Liver (tissue), 9 donors: ENCODE data around the gene PLCG2. TPM values are rescaled to one million over a fixed set of nuclear protein-coding genes. Genes with fewer than 3 reads are reported as not detected.

Source experiments
- DNase-seq: peaks from one replicate; pipeline ENCODE4 v3.0.0-alpha.2; 2017; ENCODE audit warnings: low spot score
- H3K27ac ChIP-seq, 2 donors: one replicate each; pipeline ENCODE4 v1.7.0; 2013; ENCODE audit warnings: inconsistent platforms in 2 of 2, low read length in 2 of 2, control low read depth in 1 of 2, low read depth in 1 of 2, mild to moderate bottlenecking in 1 of 2
- H3K27me3 ChIP-seq, 4 donors: one replicate each; pipeline versions ENCODE4 v1.6.1 to v1.7.0; 2013; ENCODE audit warnings: low read length in 3 of 4, inconsistent platforms in 1 of 4, mild to moderate bottlenecking in 1 of 4, moderate library complexity in 1 of 4; ENCODE audit not compliant: control insufficient read depth in 4 of 4, insufficient read depth in 4 of 4
- H3K36me3 ChIP-seq, 4 donors: one replicate each; pipeline versions ENCODE4 v1.6.1 to v1.7.0; 2013; ENCODE audit warnings: low read length in 3 of 4, mild to moderate bottlenecking in 3 of 4, low read depth in 1 of 4, moderate library complexity in 1 of 4; ENCODE audit not compliant: control insufficient read depth in 4 of 4, insufficient read depth in 3 of 4
- H3K4me1 ChIP-seq, 4 donors: one replicate each; pipeline versions ENCODE4 v1.6.1 to v1.7.0; 2013; ENCODE audit warnings: low read length in 3 of 4, mild to moderate bottlenecking in 3 of 4, moderate library complexity in 1 of 4; ENCODE audit not compliant: control insufficient read depth in 4 of 4, insufficient read depth in 4 of 4
- H3K4me3 ChIP-seq, 3 donors: one replicate each; pipeline versions ENCODE4 v1.6.1 to v1.7.0; 2013; ENCODE audit warnings: low read length in 3 of 3, control low read depth in 1 of 3, low read depth in 1 of 3, mild to moderate bottlenecking in 1 of 3
- H3K9ac ChIP-seq, 2 donors: one replicate each; pipeline ENCODE4 v1.7.0; 2013; ENCODE audit warnings: low read length in 2 of 2, mild to moderate bottlenecking in 2 of 2, moderate library complexity in 2 of 2, control low read depth in 1 of 2, low read depth in 1 of 2
- H3K9me3 ChIP-seq, 4 donors: one replicate each; pipeline versions ENCODE4 v1.6.1 to v1.7.0; 2013; ENCODE audit warnings: low read length in 3 of 4; ENCODE audit not compliant: control insufficient read depth in 4 of 4
- EGR1 ChIP-seq, 2 donors: IDR thresholded peaks; 2 replicates each; pipeline ENCODE4 v1.6.1; 2016 to 2018; ENCODE audit warnings: antibody characterized with exemption in 2 of 2, low read depth in 2 of 2
- FOXA1 ChIP-seq: IDR thresholded peaks from 2 replicates; pipeline ENCODE4 v1.6.1; 2016; ENCODE audit warnings: antibody characterized with exemption
- FOXA2 ChIP-seq: IDR thresholded peaks from 2 replicates; pipeline ENCODE4 v1.6.1; 2016; ENCODE audit warnings: antibody characterized with exemption
- GABPA ChIP-seq, 2 donors: IDR thresholded peaks in 1 of 2; conservative IDR thresholded peaks in 1 of 2; 2 replicates each; pipeline ENCODE4 v1.6.1; 2016; ENCODE audit warnings: antibody characterized with exemption in 2 of 2, mild to moderate bottlenecking in 1 of 2, moderate library complexity in 1 of 2
- HNF4A ChIP-seq, 2 donors: conservative IDR thresholded peaks; 2 replicates each; pipeline ENCODE4 v1.6.1; 2016; ENCODE audit warnings: antibody characterized with exemption in 2 of 2, mild to moderate bottlenecking in 2 of 2
- HNF4G ChIP-seq: IDR thresholded peaks from 2 replicates; pipeline ENCODE4 v1.6.1; 2016; ENCODE audit warnings: antibody characterized with exemption
- JUND ChIP-seq, 2 donors: IDR thresholded peaks; 2 replicates each; pipeline ENCODE4 v1.6.1; 2016; ENCODE audit warnings: antibody characterized with exemption in 2 of 2
- NR2F2 ChIP-seq: IDR thresholded peaks from 2 replicates; pipeline ENCODE4 v1.6.1; 2016; ENCODE audit warnings: antibody characterized with exemption
- RAD21 ChIP-seq, 2 donors: IDR thresholded peaks; 2 replicates each; pipeline ENCODE4 v1.6.1; 2016; ENCODE audit warnings: antibody characterized with exemption in 2 of 2, mild to moderate bottlenecking in 2 of 2
- RXRA ChIP-seq, 2 donors: IDR thresholded peaks; 2 replicates each; pipeline ENCODE4 v1.6.1; 2017 to 2018; ENCODE audit warnings: antibody characterized with exemption in 2 of 2, mild to moderate bottlenecking in 1 of 2
- SP1 ChIP-seq: IDR thresholded peaks from 2 replicates; pipeline ENCODE4 v1.6.1; 2018; ENCODE audit warnings: antibody characterized with exemption, mild to moderate bottlenecking
- TAF1 ChIP-seq: conservative IDR thresholded peaks from 2 replicates; pipeline ENCODE4 v1.6.1; 2016; ENCODE audit warnings: antibody characterized with exemption, mild to moderate bottlenecking
- YY1 ChIP-seq: IDR thresholded peaks from 2 replicates; pipeline ENCODE4 v1.6.1; 2016; ENCODE audit warnings: antibody characterized with exemption, mild to moderate bottlenecking
- WGBS: extraction: QIAGEN DNeasy Blood & Tissue Kit; methylation state at CpG from one replicate; pipeline ENCODE4 v1.1.7; 2013; 5-methylcytosine and 5-hydroxymethylcytosine counted together
- polyA plus RNA-seq, 2 donors: library from polyadenylated mRNA; stranded (reverse) in 1 of 2; unstranded in 1 of 2; fragments of 200-250 nt in 1 of 2; fragments of >200 nt in 1 of 2; fragmentation: Nextera tagmentation in 1 of 2; extraction: Ambion mirVana in 1 of 2; gene quantifications; one replicate each; pipeline versions ENCODE4 v1.2.1 to v1.2.3, GENCODE V29; 2013 to 2015
- total RNA-seq, 2 donors: library from RNA; depleted of rRNA; stranded (reverse); fragments of >200 nt; gene quantifications; one replicate each; pipeline ENCODE4 v1.2.3, GENCODE V29; 2014
- TF ChIP-seq, protein P1 (sequence below): IDR thresholded peaks from 2 replicates; pipeline ENCODE4 v1.6.1; 2016; ENCODE audit warnings: antibody characterized with exemption, mild to moderate bottlenecking
- TF ChIP-seq, protein P2 (sequence below): IDR thresholded peaks from 2 replicates; pipeline ENCODE4 v1.6.1; 2016; ENCODE audit warnings: antibody characterized with exemption
- TF ChIP-seq, protein P3 (sequence below): IDR thresholded peaks from 2 replicates; pipeline ENCODE4 v1.6.1; 2016; ENCODE audit warnings: antibody characterized with exemption
- TF ChIP-seq, protein P4 (sequence below): IDR thresholded peaks from 2 replicates; pipeline ENCODE4 v1.6.1; 2016; ENCODE audit warnings: antibody characterized with exemption
- TF ChIP-seq, protein P5 (sequence below): fragments of 150-350 bp; IDR thresholded peaks from 2 replicates; pipeline ENCODE4 v1.5.1; 2017; ENCODE audit warnings: improper control_type of control experiment, low read depth, low read length; ENCODE audit not compliant: missing input control
- donor health status: healthy.
- donor health status: healthy.
- donor health status: healthy.
- donor health status: healthy.
- donor health status: healthy.

Gene PLCG2
- total and polyA plus RNA-seq, 4 donors: 7.1 to 21.6 (median 15.8) TPM

DNA sequence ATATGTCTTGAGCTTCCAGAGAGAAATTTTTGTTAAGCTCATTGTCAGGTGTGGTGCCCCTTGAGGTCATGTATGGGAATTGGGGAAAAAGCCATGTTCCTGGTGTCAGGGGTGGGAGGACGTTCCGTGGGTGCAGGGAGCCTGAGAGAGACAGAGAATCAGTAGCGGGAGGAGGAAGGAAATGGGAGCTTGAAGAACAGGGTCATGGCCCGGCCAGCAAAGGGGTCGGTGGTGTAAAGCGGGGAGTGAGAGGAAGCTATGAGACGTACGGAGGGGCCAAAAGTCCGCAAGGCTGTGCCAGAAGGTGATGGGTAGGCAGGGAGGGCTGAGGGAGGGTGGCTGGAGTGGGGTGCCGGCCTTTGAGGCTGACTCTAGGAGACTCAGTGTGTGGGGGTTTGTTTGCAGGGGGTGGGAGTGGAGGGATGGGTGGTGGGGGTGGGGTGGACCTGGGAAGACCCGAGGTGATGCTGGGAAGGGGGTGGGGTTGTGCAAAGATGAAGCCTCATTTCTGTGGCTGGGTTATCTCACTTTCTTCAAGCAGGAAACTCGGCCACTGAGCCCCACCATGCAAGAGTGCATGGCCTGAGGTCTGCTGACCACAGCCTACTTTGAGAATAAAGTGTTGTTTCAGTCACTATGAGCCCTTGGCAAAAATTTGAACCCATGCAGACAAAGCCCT, 63.6 kb downstream of the PLCG2 start:
- Histone ChIP-seq H3K27ac (no peak overlapping the region), H3K36me3 (no peaks in the 10 kb centered on the region), H3K4me1 (no peaks in the 10 kb centered on the region), H3K9me3 (no peaks in the 10 kb centered on the region), H3K4me3 (no peak overlapping the region), H3K9ac (no peak overlapping the region), H3K27me3 (no peaks in the 10 kb centered on the region)
- DNase-seq: no peak
- 54% methylated on average over 12 of the region's 12 CpGs for WGBS
- TF ChIP-seq HNF4A (conservative IDR thresholded peaks at IDR 0.05) (no peak), GABPA (IDR thresholded peaks at IDR 0.05 in 1 of 2, conservative IDR thresholded peaks at IDR 0.05 in 1 of 2) (no peak), TAF1 (no peak), RXRA (IDR thresholded peaks at IDR 0.05) (no peak), JUND (IDR thresholded peaks at IDR 0.05) (no peak), NR2F2 (no peak)
- TF ChIP-seq, protein P1, sequence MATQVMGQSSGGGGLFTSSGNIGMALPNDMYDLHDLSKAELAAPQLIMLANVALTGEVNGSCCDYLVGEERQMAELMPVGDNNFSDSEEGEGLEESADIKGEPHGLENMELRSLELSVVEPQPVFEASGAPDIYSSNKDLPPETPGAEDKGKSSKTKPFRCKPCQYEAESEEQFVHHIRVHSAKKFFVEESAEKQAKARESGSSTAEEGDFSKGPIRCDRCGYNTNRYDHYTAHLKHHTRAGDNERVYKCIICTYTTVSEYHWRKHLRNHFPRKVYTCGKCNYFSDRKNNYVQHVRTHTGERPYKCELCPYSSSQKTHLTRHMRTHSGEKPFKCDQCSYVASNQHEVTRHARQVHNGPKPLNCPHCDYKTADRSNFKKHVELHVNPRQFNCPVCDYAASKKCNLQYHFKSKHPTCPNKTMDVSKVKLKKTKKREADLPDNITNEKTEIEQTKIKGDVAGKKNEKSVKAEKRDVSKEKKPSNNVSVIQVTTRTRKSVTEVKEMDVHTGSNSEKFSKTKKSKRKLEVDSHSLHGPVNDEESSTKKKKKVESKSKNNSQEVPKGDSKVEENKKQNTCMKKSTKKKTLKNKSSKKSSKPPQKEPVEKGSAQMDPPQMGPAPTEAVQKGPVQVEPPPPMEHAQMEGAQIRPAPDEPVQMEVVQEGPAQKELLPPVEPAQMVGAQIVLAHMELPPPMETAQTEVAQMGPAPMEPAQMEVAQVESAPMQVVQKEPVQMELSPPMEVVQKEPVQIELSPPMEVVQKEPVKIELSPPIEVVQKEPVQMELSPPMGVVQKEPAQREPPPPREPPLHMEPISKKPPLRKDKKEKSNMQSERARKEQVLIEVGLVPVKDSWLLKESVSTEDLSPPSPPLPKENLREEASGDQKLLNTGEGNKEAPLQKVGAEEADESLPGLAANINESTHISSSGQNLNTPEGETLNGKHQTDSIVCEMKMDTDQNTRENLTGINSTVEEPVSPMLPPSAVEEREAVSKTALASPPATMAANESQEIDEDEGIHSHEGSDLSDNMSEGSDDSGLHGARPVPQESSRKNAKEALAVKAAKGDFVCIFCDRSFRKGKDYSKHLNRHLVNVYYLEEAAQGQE: no peak
- TF ChIP-seq, protein P2, sequence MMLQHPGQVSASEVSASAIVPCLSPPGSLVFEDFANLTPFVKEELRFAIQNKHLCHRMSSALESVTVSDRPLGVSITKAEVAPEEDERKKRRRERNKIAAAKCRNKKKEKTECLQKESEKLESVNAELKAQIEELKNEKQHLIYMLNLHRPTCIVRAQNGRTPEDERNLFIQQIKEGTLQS: no peak
- TF ChIP-seq, protein P3, sequence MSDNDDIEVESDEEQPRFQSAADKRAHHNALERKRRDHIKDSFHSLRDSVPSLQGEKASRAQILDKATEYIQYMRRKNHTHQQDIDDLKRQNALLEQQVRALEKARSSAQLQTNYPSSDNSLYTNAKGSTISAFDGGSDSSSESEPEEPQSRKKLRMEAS: no peak

DNA sequence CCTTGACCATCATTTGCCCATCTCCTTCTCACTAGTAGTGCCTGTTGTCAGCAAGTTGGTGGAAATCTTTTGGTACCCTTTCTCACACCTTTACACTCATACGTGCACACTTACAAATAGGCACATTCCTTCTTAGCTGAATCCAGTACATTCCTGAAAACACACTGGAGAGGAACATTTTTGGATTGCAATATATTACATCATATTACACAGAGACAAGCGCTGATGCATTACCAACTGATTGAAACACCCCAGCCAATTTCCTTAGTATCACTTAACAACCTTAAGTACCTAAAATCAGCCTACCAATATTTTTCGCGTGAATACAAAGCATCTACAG, 64.1 kb downstream of the PLCG2 start:
- 88% methylated on average over 4 of the region's 4 CpGs for WGBS
- no peak overlapping the region for H3K9ac ChIP-seq
- no peak overlapping the region for H3K27ac ChIP-seq
- H3K27me3 ChIP-seq: no peaks in the 10 kb centered on the region
- H3K9me3 ChIP-seq: no peaks in the 10 kb centered on the region
- no peaks in the 10 kb centered on the region for H3K4me1 ChIP-seq
- no peaks in the 10 kb centered on the region for H3K36me3 ChIP-seq
- H3K4me3 ChIP-seq: no peak overlapping the region
- no peak for TF ChIP-seq NR2F2
- TF ChIP-seq EGR1 (IDR thresholded peaks at IDR 0.05; ENCODE audit: low read depth in 2 of 2): no peak
- no peak for TF ChIP-seq GABPA (IDR thresholded peaks at IDR 0.05 in 1 of 2, conservative IDR thresholded peaks at IDR 0.05 in 1 of 2)
- no peak for TF ChIP-seq YY1
- TF ChIP-seq, protein P4, sequence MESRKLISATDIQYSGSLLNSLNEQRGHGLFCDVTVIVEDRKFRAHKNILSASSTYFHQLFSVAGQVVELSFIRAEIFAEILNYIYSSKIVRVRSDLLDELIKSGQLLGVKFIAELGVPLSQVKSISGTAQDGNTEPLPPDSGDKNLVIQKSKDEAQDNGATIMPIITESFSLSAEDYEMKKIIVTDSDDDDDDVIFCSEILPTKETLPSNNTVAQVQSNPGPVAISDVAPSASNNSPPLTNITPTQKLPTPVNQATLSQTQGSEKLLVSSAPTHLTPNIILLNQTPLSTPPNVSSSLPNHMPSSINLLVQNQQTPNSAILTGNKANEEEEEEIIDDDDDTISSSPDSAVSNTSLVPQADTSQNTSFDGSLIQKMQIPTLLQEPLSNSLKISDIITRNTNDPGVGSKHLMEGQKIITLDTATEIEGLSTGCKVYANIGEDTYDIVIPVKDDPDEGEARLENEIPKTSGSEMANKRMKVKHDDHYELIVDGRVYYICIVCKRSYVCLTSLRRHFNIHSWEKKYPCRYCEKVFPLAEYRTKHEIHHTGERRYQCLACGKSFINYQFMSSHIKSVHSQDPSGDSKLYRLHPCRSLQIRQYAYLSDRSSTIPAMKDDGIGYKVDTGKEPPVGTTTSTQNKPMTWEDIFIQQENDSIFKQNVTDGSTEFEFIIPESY: no peak
- TF ChIP-seq, protein P1: no peak
- TF ChIP-seq HNF4G: no peak
- no peak for TF ChIP-seq TAF1
- TF ChIP-seq FOXA1: no peak
- no peak for TF ChIP-seq RXRA (IDR thresholded peaks at IDR 0.05)
- TF ChIP-seq, protein P3: no peak
- no peak for TF ChIP-seq RAD21 (IDR thresholded peaks at IDR 0.05)
- TF ChIP-seq, protein P2: no peak
- TF ChIP-seq SP1: no peak
- no peak for TF ChIP-seq FOXA2
- TF ChIP-seq, protein P5, sequence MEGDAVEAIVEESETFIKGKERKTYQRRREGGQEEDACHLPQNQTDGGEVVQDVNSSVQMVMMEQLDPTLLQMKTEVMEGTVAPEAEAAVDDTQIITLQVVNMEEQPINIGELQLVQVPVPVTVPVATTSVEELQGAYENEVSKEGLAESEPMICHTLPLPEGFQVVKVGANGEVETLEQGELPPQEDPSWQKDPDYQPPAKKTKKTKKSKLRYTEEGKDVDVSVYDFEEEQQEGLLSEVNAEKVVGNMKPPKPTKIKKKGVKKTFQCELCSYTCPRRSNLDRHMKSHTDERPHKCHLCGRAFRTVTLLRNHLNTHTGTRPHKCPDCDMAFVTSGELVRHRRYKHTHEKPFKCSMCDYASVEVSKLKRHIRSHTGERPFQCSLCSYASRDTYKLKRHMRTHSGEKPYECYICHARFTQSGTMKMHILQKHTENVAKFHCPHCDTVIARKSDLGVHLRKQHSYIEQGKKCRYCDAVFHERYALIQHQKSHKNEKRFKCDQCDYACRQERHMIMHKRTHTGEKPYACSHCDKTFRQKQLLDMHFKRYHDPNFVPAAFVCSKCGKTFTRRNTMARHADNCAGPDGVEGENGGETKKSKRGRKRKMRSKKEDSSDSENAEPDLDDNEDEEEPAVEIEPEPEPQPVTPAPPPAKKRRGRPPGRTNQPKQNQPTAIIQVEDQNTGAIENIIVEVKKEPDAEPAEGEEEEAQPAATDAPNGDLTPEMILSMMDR: no peak
- DNase-seq: no peak
